Cardiac septum (tissue), 1 donor: ENCODE measurements around the gene PARVA. TPM values are rescaled to one million over a fixed set of nuclear protein-coding genes. Genes with fewer than 3 reads are reported as not detected.

Experiments used
- DNase-seq: peaks from one replicate; pipeline ENCODE4 v3.0.0-alpha.2; 2020; ENCODE audit warnings: low spot score
- intact Hi-C: fragments of 100-400 bp; cut with DNase I; formaldehyde crosslinking; loops from one replicate; pipeline ENCODE4 v1.14.0; 2022
- total RNA-seq: library from RNA; stranded (reverse); fragmentation: NEBNext Ultra II Directional; extraction: Animal tissue kit (Norgen Biotek cat#: 25700); gene quantifications from one replicate; pipeline ENCODE4 v1.2.1, GENCODE V29; 2021
- donor health status: DM: no; HTN: no; CAD: no.

The PARVA gene
- total RNA-seq, 1 donor from 2014 or later = 70.5 TPM

GRCh38 chr11:12559011-12559410 is 181.6 kb downstream of the PARVA start:
- intact Hi-C loops = loop anchor here (10.0 kb wide), 1 partner anchor 144 kb away; no protein-coding TSS in a partner anchor
- DNase-seq = no peak

DNA sequence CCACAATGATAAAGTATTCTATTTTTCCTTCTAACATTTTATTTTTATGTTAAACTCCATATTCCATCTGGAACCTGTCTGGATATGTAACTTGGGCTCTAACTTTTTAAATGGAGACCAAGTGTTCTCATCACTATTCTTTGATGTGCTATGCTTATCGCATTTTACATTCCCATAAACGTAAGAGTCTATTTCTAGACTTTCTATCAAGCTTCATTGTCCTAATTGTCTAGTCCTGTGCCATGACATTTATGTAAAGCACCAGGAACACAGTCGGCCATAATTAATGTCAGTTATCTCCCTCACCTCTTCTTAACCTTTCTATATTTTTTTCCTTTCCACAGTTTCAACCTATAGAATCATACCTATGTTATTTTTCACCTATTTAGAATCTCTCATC is 183.0 kb downstream of the PARVA start:
- no peak for DNase-seq
- intact Hi-C loops = no loop called here

- DNase-seq = no peak
- intact Hi-C loops = no loop called here
Observed at GRCh38 chr11:12560861-12561260, 183.5 kb downstream of the PARVA start.

DNA sequence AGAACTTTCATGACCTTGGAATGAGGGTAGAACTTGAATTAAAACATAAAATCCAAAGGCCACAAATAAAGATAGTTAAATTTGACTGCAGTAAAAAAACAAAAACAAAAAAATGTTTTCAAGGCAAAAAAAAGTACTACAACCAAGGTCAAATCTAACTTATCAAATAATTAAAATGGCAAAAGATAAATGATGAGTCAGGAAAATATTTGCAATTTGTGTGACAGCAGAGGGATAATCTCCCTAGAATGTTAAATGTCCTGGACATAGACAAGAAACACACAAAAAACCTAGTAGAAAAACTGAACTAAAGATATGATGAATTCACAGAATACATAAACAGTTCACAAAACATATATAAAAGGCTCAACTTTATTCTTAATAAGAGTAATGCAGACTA is 186.6 kb downstream of the PARVA start:
- no peak for DNase-seq
- intact Hi-C loops = no loop called here

DNA sequence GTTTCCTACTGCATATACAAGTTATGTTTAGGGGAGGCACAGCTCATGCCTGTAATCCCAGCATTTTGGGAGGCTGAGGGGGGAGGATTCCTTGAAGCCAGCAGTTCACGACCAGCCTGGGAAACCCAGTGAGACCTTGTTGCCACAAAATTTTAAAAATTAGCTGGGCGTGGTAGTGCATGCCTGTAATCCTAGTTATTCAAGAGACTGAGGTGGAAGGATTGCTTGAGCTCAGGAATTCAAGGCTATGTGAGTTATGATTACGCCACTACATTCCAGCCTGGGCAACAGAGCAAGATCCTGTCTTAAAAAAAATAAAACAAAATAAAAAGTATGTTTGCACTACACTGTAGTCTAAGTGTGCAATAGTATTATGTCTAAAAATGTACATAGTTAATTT is 188.0 kb downstream of the PARVA start:
- intact Hi-C loops = no loop called here
- DNase-seq = no peak

- DNase-seq = no peak
- intact Hi-C loops = no loop called here
Observed at GRCh38 chr11:12567746-12568460, 190.5 kb downstream of the PARVA start.

DNA sequence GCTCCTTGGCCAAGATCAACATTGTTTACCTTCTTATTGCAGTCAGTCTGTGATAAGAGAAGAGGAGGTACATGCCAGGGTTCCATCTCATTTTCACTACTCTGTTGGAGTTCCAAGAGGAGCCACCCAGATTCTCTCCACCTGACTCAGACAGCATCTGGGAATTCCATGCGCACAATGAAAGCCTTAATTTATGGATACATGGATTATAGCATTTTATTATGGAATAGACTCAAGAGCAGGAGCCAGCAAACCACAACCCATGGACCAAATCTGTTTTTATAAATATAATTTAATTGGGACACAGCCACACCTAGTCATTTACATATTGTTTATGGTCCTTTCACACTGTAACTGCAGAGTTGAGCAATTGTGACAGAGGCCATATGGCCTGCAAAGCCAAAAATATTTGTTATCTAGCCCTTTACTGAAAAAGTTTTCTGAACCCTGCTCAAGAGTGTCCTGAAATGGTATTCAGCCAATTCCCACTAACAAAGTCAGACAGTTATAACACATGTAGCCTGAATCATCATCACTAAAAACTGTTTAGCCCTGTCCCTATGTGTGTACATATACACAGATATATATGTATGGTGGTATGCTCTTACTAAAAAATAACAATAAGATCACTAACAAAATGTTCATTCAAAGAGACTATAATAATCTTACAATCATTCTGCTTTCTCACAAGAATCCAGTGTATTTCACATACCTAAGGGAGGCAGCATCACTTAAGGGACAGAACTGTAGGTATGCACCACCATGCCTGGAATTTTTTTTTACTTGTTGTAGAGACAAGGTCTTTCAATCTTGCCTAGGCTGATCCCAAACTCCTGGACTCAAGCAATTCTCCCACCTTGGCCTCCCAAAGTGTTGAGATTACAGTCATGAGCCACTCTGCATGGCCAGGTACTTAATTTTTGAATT is 192.4 kb downstream of the PARVA start:
- intact Hi-C loops = no loop called here

GRCh38 chr11:12573707-12574485 is 196.5 kb downstream of the PARVA start:
- intact Hi-C loops = no loop called here
- no peak for DNase-seq

More for the DNA sequence above, 192.4 kb downstream of the PARVA start:
- no peak for DNase-seq

GRCh38 chr11:12577725-12578644 is 200.6 kb downstream of the PARVA start:
- intact Hi-C loops = no loop called here
- no peak for DNase-seq

DNA sequence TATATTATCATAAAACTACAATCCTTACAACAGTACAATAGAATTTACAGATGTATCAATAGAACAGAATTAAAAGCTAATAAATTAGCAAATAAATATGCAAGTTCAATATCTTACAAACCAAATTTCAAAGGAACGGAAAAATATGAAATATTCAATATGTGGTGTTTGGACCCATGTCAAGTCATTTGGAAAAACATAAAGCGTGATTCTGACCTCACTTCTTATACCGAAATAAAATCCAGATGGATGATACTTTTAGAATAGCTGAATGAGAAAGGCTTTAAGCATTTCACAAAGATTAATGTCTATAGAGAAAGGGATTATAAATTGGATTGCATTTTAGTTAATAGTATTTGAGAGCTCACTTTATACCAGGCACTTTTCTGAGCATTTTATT is 204.0 kb downstream of the PARVA start:
- intact Hi-C loops = no loop called here
- no peak for DNase-seq

GRCh38 chr11:12581923-12582322 is 204.6 kb downstream of the PARVA start:
- no peak for DNase-seq
- intact Hi-C loops = no loop called here
